Measurements from ENCODE around the gene UQCC2.

- TF ChIP-seq, protein P1, sequence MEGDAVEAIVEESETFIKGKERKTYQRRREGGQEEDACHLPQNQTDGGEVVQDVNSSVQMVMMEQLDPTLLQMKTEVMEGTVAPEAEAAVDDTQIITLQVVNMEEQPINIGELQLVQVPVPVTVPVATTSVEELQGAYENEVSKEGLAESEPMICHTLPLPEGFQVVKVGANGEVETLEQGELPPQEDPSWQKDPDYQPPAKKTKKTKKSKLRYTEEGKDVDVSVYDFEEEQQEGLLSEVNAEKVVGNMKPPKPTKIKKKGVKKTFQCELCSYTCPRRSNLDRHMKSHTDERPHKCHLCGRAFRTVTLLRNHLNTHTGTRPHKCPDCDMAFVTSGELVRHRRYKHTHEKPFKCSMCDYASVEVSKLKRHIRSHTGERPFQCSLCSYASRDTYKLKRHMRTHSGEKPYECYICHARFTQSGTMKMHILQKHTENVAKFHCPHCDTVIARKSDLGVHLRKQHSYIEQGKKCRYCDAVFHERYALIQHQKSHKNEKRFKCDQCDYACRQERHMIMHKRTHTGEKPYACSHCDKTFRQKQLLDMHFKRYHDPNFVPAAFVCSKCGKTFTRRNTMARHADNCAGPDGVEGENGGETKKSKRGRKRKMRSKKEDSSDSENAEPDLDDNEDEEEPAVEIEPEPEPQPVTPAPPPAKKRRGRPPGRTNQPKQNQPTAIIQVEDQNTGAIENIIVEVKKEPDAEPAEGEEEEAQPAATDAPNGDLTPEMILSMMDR (IDR thresholded peaks at IDR 0.05) = no peak
- no peak for TF ChIP-seq POLR2A (IDR thresholded peaks at IDR 0.05)
Measured at GRCh38 chr6:33714385-33715040, 3.0 kb upstream of the UQCC2 start.
